Smooth muscle cell (in vitro differentiated cells): ENCODE results near the gene VAT1L. TPM values are rescaled to one million over a fixed set of nuclear protein-coding genes. Genes with fewer than 3 reads are reported as not detected.
"Not testable (repeated sequence)": the region's sequence is repeated elsewhere in the genome, so short reads cannot be mapped to it uniquely, and the experiment has no call there.

Experiments used
- DNase-seq: peaks from one replicate; lab custom pipeline; 2025; ENCODE audit not compliant: unreplicated experiment; lab: John Stamatoyannopoulos, UW
- H2AFZ ChIP-seq: fragments of 200-600 bp; sonication (generic); 2 replicates; pipeline ENCODE4 v1.6.0; 2016; ENCODE audit warnings: antibody characterized with exemption, low read depth, mild to moderate bottlenecking
- H3F3A ChIP-seq: fragments of 200-600 bp; sonication (generic); 2 replicates; pipeline ENCODE4 v1.6.0; 2017; ENCODE audit warnings: antibody characterized with exemption, low read depth
- H3K27ac ChIP-seq: fragments of 200-600 bp; sonication (generic); 2 replicates; pipeline ENCODE4 v1.5.1; 2016; ENCODE audit warnings: low read depth, mild to moderate bottlenecking
- H3K27me3 ChIP-seq: fragments of 200-600 bp; sonication (generic); 2 replicates; pipeline ENCODE4 v1.6.1; 2016; ENCODE audit warnings: low read depth, mild to moderate bottlenecking
- H3K36me3 ChIP-seq: fragments of 200-600 bp; sonication (generic); 2 replicates; pipeline ENCODE4 v1.5.1; 2016; ENCODE audit warnings: low read depth
- H3K4me1 ChIP-seq: fragments of 200-600 bp; sonication (generic); 2 replicates; pipeline ENCODE4 v1.5.1; 2016; ENCODE audit warnings: low read depth
- H3K4me2 ChIP-seq: fragments of 200-600 bp; sonication (generic); 2 replicates; pipeline ENCODE4 v1.6.0; 2016; ENCODE audit warnings: mild to moderate bottlenecking
- H3K4me3 ChIP-seq: fragments of 200-600 bp; sonication (generic); 2 replicates; pipeline ENCODE4 v1.5.1; 2016; ENCODE audit warnings: mild to moderate bottlenecking
- H3K79me2 ChIP-seq: fragments of 200-600 bp; sonication (generic); 2 replicates; pipeline ENCODE4 v1.6.0; 2016; ENCODE audit warnings: low read depth, mild to moderate bottlenecking
- H3K9ac ChIP-seq: fragments of 200-600 bp; sonication (generic); 2 replicates; pipeline ENCODE4 v1.6.0; 2016; ENCODE audit warnings: low read depth
- H3K9me3 ChIP-seq: fragments of 200-600 bp; sonication (generic); replicated peaks from 2 replicates; pipeline ENCODE4 v1.5.1; 2016; ENCODE audit warnings: low read depth
- H4K20me1 ChIP-seq: fragments of 200-600 bp; sonication (generic); 2 replicates; pipeline ENCODE4 v1.6.0; 2016; ENCODE audit warnings: low read depth
- WGBS: methylation state at CpG from one replicate; pipeline ENCODE4 v1.1.7; 2016; ENCODE audit warnings: low lambda C conversion rate; 5-methylcytosine and 5-hydroxymethylcytosine counted together
- polyA plus RNA-seq: library from polyadenylated mRNA; unstranded; fragments of >200 nt; fragmentation: Nextera tagmentation; extraction: Ambion mirVana; gene quantifications from 2 replicates; pipeline ENCODE4 v1.2.1, GENCODE V29; 2016
- total RNA-seq: library from RNA; depleted of rRNA; stranded (reverse); fragments of >200 nt; gene quantifications from 2 replicates; pipeline ENCODE4 v1.2.3, GENCODE V29; 2014
- TF ChIP-seq, protein P1 (sequence below): fragments of 200-600 bp; sonication (generic); IDR thresholded peaks from 2 replicates; pipeline ENCODE4 v1.5.1; 2017; ENCODE audit warnings: borderline replicate concordance, mild to moderate bottlenecking, antibody characterized with exemption; ENCODE audit not compliant: insufficient read depth, poor library complexity, severe bottlenecking

The VAT1L gene
- total and polyA plus RNA-seq, 2 experiments from 2014 or later, result 4.0 to 5.4 TPM

DNA sequence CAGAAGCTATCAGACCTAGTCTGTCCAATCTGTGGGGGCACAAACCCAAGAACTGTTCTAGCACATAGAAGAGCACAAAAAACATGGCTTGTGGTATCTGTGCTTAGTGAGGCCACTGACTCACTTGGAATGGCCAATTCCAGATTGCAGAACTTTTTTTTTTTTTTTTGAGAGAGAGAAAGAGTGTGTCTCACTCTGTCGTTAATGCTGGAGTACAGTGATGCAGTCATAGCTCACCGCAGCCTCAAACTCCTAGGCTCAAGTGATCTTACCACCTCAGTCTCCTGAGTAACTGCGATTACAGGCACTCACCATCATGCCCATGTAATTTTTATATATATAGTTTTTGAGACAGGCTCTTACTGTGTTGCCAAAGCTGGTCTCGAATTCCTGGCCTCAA lies 156.8 kb downstream of the VAT1L start:
- WGBS, result 54% methylated on average over 4 of the region's 4 CpGs
- Histone ChIP-seq H3K9ac (peak overlapping the region; percentile 16), H3K27ac (peak overlapping the region; percentile 28), H4K20me1 (no peaks in the 10 kb centered on the region), H3K36me3 (no peaks in the 10 kb centered on the region), H3F3A (peaks cover 7% of the 10 kb centered on the region), H3K9me3 (no peaks in the 10 kb centered on the region), H3K27me3 (peaks cover 4% of the 10 kb centered on the region), H2AFZ (no peak overlapping the region), H3K4me2 (no peak overlapping the region), H3K4me3 (no peak overlapping the region), H3K79me2 (no peaks in the 10 kb centered on the region), H3K4me1 (peaks cover 8% of the 10 kb centered on the region)
- TF ChIP-seq, protein P1, sequence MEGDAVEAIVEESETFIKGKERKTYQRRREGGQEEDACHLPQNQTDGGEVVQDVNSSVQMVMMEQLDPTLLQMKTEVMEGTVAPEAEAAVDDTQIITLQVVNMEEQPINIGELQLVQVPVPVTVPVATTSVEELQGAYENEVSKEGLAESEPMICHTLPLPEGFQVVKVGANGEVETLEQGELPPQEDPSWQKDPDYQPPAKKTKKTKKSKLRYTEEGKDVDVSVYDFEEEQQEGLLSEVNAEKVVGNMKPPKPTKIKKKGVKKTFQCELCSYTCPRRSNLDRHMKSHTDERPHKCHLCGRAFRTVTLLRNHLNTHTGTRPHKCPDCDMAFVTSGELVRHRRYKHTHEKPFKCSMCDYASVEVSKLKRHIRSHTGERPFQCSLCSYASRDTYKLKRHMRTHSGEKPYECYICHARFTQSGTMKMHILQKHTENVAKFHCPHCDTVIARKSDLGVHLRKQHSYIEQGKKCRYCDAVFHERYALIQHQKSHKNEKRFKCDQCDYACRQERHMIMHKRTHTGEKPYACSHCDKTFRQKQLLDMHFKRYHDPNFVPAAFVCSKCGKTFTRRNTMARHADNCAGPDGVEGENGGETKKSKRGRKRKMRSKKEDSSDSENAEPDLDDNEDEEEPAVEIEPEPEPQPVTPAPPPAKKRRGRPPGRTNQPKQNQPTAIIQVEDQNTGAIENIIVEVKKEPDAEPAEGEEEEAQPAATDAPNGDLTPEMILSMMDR, result no peak
- DNase-seq, result no peak

DNA sequence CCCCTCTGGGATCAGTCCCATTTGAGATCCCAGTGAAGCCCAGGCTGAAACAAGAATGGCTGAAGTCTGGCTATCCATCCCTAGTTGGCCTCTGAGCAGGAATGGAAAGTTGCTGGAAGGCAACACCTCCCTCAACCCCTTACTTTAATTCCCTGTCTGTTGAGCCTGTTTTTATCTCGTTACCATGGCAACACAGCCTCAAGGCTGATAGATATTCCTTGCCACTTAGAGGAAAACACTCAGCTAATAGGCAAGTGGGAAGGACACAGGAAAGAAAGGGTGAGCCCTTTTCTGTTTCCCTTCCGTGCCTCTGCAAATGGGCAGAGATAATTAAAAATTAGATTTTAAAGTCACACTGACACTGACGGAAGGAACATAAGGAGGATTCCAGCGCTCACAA lies 158.5 kb downstream of the VAT1L start:
- no peaks in the 10 kb centered on the region for H3K36me3 ChIP-seq
- no peaks in the 10 kb centered on the region for H3F3A ChIP-seq
- H3K9me3 ChIP-seq, result no peaks in the 10 kb centered on the region
- H4K20me1 ChIP-seq, result no peaks in the 10 kb centered on the region
- 31% methylated on average over 4 of the region's 4 CpGs for WGBS
- no peak overlapping the region for H2AFZ ChIP-seq
- no peak overlapping the region for H3K9ac ChIP-seq
- H3K4me1 ChIP-seq, result peaks cover 8% of the 10 kb centered on the region
- no peak overlapping the region for H3K27ac ChIP-seq
- H3K79me2 ChIP-seq, result no peaks in the 10 kb centered on the region
- H3K27me3 ChIP-seq, result peaks cover 4% of the 10 kb centered on the region
- TF ChIP-seq, protein P1, result no peak
- H3K4me3 ChIP-seq, result no peak overlapping the region
- DNase-seq, result no peak
- H3K4me2 ChIP-seq, result no peak overlapping the region

DNA sequence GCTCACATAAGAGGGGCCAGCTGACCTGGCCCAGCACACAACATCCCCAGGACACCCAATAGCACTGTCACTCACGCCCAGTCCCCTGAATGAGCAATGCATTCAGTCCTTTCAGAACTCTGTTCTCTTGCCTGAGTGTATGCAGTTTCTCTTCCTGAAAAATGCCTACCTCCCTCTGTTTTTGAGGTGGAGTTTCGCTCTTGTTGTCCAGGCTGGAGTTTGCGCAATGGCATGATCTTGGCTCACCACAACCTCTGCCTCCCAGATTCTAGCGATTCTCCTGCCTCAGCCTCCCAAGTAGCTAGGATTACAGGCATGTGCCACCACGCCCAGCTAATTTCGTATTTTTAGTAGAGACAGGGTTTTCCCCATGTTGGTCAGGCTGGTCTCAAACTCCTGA lies 159.2 kb downstream of the VAT1L start:
- not testable (repeated sequence) for H3K4me2 ChIP-seq, H3K4me1 ChIP-seq, H3K36me3 ChIP-seq, H3K4me3 ChIP-seq, H2AFZ ChIP-seq, H3K27me3 ChIP-seq, H3K79me2 ChIP-seq, H4K20me1 ChIP-seq, H3F3A ChIP-seq, DNase-seq, H3K9ac ChIP-seq, H3K27ac ChIP-seq, H3K9me3 ChIP-seq
- 96% methylated on average over 6 of the region's 6 CpGs for WGBS

DNA sequence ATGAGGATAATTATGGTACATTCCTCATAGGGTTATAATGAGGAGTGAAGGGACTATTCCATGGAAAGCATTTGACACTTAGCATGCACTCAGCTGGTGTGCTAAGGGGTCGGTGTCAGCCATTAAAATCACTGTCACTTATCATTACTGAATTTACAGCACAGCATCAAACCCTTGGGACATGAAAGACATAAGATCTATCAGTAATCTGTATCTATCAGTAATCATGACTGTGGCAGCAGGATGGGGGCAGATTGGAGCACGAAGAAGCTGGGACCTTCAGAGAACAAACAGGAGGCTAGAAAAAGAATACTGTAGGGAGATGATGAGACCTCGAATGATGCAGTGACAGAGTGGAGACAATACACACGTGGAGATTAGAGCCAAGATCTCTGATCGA lies 160.5 kb downstream of the VAT1L start:
- TF ChIP-seq, protein P1, result no peak
- peaks cover 8% of the 10 kb centered on the region for H3K4me1 ChIP-seq
- WGBS, result 82% methylated on average over 5 of the region's 5 CpGs
- H3K27ac ChIP-seq, result no peak overlapping the region
- peaks cover 4% of the 10 kb centered on the region for H3K27me3 ChIP-seq
- no peak for DNase-seq
- no peak overlapping the region for H3K4me3 ChIP-seq
- H3K36me3 ChIP-seq, result no peaks in the 10 kb centered on the region
- no peak overlapping the region for H2AFZ ChIP-seq
- no peak overlapping the region for H3K9ac ChIP-seq
- H3F3A ChIP-seq, result no peaks in the 10 kb centered on the region
- no peaks in the 10 kb centered on the region for H3K9me3 ChIP-seq
- H3K79me2 ChIP-seq, result no peaks in the 10 kb centered on the region
- H4K20me1 ChIP-seq, result no peaks in the 10 kb centered on the region
- no peak overlapping the region for H3K4me2 ChIP-seq
